ENCODE data around the gene FKRP.
A peak's percentile ranks its signal among the peaks of the same experiment; 100 is the strongest.

The FKRP gene

GRCh38 chr19:46717716-46718143, 28.1 kb upstream of the FKRP start:
- Histone ChIP-seq H3K4me1 (peaks cover 0 to 43% (median 25%) of the 10 kb centered on the region in 4 donors), H3K27me3 (no peaks in the 10 kb centered on the region), H3K9me3 (no peaks in the 10 kb centered on the region), H3K27ac (peak overlapping the region; percentile 87 to 95), H3K36me3 (peaks cover 11 to 43% (median 31%) of the 10 kb centered on the region in 3 donors), H3K4me3 (peak overlapping the region; percentile 77 to 79)
- DNase-seq: no peak
- no peak for TF ChIP-seq CTCF (IDR thresholded peaks at IDR 0.05)
- intact Hi-C loops (cut with DNase I; ENCODE audit: low total_unique reads): no loop called here

GRCh38 chr19:46718157-46718933, 27.5 kb upstream of the FKRP start:
- Histone ChIP-seq H3K9me3 (no peaks in the 10 kb centered on the region), H3K27me3 (no peaks in the 10 kb centered on the region), H3K27ac (peak overlapping the region; percentile 87 to 95), H3K4me3 (peak overlapping the region in 1 of 2 donors; percentile 79), H3K36me3 (peaks cover 18 to 50% (median 37%) of the 10 kb centered on the region in 3 donors), H3K4me1 (peaks cover 0 to 42% (median 24%) of the 10 kb centered on the region in 4 donors)
- no peak for TF ChIP-seq CTCF (IDR thresholded peaks at IDR 0.05)
- intact Hi-C loops (cut with DNase I; ENCODE audit: low total_unique reads): no loop called here
- no peak for DNase-seq

- Histone ChIP-seq H3K9me3 (no peaks in the 10 kb centered on the region), H3K4me1 (peaks cover 0 to 36% (median 21%) of the 10 kb centered on the region in 4 donors), H3K27ac (peak overlapping the region; percentile 87 to 95), H3K27me3 (no peaks in the 10 kb centered on the region), H3K36me3 (peaks cover 24 to 57% (median 44%) of the 10 kb centered on the region in 3 donors), H3K4me3 (no peak overlapping the region)
- intact Hi-C loops (cut with DNase I; ENCODE audit: low total_unique reads): no loop called here
- TF ChIP-seq CTCF (IDR thresholded peaks at IDR 0.05): no peak
- no peak for DNase-seq
These were observed 26.8 kb upstream of the FKRP start for GRCh38 chr19:46718934-46719622.

GRCh38 chr19:46719629-46720502, 26.0 kb upstream of the FKRP start:
- Histone ChIP-seq H3K4me3 (no peak overlapping the region), H3K9me3 (no peaks in the 10 kb centered on the region), H3K27ac (no peak overlapping the region), H3K27me3 (no peaks in the 10 kb centered on the region), H3K4me1 (peaks cover 0 to 31% (median 17%) of the 10 kb centered on the region in 4 donors), H3K36me3 (peaks cover 32 to 65% (median 52%) of the 10 kb centered on the region in 3 donors)
- TF ChIP-seq CTCF (IDR thresholded peaks at IDR 0.05): no peak
- no peak for DNase-seq
- intact Hi-C loops (cut with DNase I; ENCODE audit: low total_unique reads): no loop called here

GRCh38 chr19:46720503-46721239, 25.2 kb upstream of the FKRP start:
- no peak overlapping the region for H3K27ac ChIP-seq
- peaks cover 0 to 23% (median 9%) of the 10 kb centered on the region in 4 donors for H3K4me1 ChIP-seq
- TF ChIP-seq CTCF (IDR thresholded peaks at IDR 0.05): no peak
- peaks cover 40 to 73% (median 60%) of the 10 kb centered on the region in 3 donors for H3K36me3 ChIP-seq
- H3K4me3 ChIP-seq: no peak overlapping the region
- no peaks in the 10 kb centered on the region for H3K9me3 ChIP-seq
- no peak for DNase-seq
- no peaks in the 10 kb centered on the region for H3K27me3 ChIP-seq
- intact Hi-C loops (cut with DNase I; ENCODE audit: low total_unique reads): no loop called here
